GM06990 (cell line): Measurements from ENCODE around the gene DCAF6.
"Not testable (repeated sequence)": the region's sequence is repeated elsewhere in the genome, so short reads cannot be mapped to it uniquely, and the experiment has no call there.

Experiments
- DNase-seq: peaks from one replicate; pipeline ENCODE4 v3.0.0-alpha.2; 2011; ENCODE audit not compliant: insufficient read length; ENCODE audit errors: extremely low read depth
- H3K27me3 ChIP-seq: replicated peaks from 2 replicates; pipeline ENCODE4 v1.6.0; 2011; ENCODE audit warnings: low read length; ENCODE audit not compliant: control insufficient read depth, insufficient read depth
- H3K36me3 ChIP-seq: 2 replicates; pipeline ENCODE4 v1.5.1; 2011; ENCODE audit warnings: low read length; ENCODE audit not compliant: control insufficient read depth, insufficient read depth
- H3K4me3 ChIP-seq: replicated peaks from 2 replicates; pipeline ENCODE4 v1.5.1; 2011; ENCODE audit warnings: low read depth, mild to moderate bottlenecking, control low read depth, low read length
- CTCF ChIP-seq: IDR thresholded peaks from 2 replicates; pipeline ENCODE4 v1.5.1; 2011; ENCODE audit warnings: low read length, control low read depth, mild to moderate bottlenecking, inconsistent platforms; ENCODE audit not compliant: insufficient read depth, poor library complexity, severe bottlenecking

The DCAF6 gene

GRCh38 chr1:167936068-167936929 lies at the start of gene DCAF6:
Gene DCAF6 (plus strand): TSS chr1:167936683. CDS start chr1:167936912, 229 bp downstream.
- Histone ChIP-seq H3K27me3 (no peaks in the 10 kb centered on the region), H3K4me3 (peak within 1 kb of the TSS; percentile 78), H3K36me3 (no peaks in the 10 kb centered on the region)
- peak; percentile 100 for DNase-seq
- TF ChIP-seq CTCF = no peak

GRCh38 chr1:167887187-167887586 lies 49.3 kb upstream of the DCAF6 start:
- H3K27me3 ChIP-seq, H3K36me3 ChIP-seq, H3K4me3 ChIP-seq, DNase-seq: not testable (repeated sequence)

GRCh38 chr1:167890400-167890799 lies 46.1 kb upstream of the DCAF6 start:
- no peak for DNase-seq
- TF ChIP-seq CTCF = no peak
- Histone ChIP-seq H3K27me3 (no peaks in the 10 kb centered on the region), H3K4me3 (no peak overlapping the region), H3K36me3 (no peaks in the 10 kb centered on the region)

- no peak for TF ChIP-seq CTCF
- H3K27me3 ChIP-seq = no peaks in the 10 kb centered on the region
- H3K4me3 ChIP-seq = no peak overlapping the region
- no peaks in the 10 kb centered on the region for H3K36me3 ChIP-seq
- DNase-seq = no peak
Measured at GRCh38 chr1:167893798-167894197, 42.7 kb upstream of the DCAF6 start.

GRCh38 chr1:167898578-167899222 lies 37.8 kb upstream of the DCAF6 start:
- no peak for DNase-seq
- no peaks in the 10 kb centered on the region for H3K27me3 ChIP-seq
- H3K36me3 ChIP-seq = no peaks in the 10 kb centered on the region
- TF ChIP-seq CTCF = no peak
- H3K4me3 ChIP-seq = no peak overlapping the region

- no peak overlapping the region for H3K4me3 ChIP-seq
- no peak for TF ChIP-seq CTCF
- DNase-seq = peak; percentile 48
- no peaks in the 10 kb centered on the region for H3K36me3 ChIP-seq
- no peaks in the 10 kb centered on the region for H3K27me3 ChIP-seq
Measured at GRCh38 chr1:167899253-167899681, 37.2 kb upstream of the DCAF6 start.
